ENCODE results near the gene NDUFAF4.

Gene NDUFAF4

DNA sequence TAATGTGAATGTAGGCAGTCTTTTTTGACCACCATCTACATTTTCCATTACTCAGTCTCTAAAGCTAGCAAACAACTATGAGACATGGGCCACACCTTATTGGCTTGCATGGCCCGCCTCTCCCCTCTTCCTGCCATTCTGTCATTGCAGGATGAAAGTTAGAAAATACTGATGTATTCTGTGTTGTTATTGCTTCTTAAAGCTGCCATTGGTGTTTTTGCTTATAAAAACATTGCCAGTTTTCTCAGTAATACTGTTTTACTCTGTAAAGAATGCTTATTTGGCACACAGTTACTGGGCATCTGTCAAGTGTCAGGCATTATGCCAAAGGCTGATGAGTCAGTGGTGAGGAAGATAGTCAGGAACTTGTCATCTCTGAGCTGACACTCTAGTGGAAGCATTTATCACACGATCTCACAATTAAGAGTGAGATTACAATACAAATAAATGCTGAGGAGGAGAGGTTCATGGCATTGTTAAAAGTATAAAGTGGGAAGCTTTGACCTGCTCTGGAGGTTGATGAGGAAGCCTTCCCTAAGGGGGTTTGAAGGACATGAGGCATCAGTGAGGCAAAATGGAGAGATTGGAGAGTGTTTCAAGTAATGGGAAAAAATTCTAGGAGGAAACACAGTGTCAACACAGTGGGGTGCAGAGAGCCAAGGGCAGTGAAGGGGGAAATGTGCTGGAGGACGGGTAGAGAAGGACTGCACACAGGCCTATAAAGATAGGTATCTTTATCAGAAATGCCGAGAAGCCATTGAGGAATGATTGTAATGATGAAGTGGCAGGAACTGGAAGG lies 41.5 kb upstream of the NDUFAF4 start (continued):
- TF ChIP-seq SP2 (tag by site-specific recombination; IDR thresholded peaks at IDR 0.05) (no peak), KLF16 (tag by site-specific recombination; IDR thresholded peaks at IDR 0.05) (no peak), ZNF549 (tag by site-specific recombination; IDR thresholded peaks at IDR 0.05) (no peak), ZNF791 (tag by site-specific recombination; IDR thresholded peaks at IDR 0.05) (no peak), HIC1 (tag by site-specific recombination; IDR thresholded peaks at IDR 0.05) (no peak), ZNF239 (tag by site-specific recombination; IDR thresholded peaks at IDR 0.05) (no peak), ZBTB48 (tag by site-specific recombination; IDR thresholded peaks at IDR 0.05) (no peak), HOXA7 (CRISPR knock-in tag; IDR thresholded peaks at IDR 0.05; ENCODE audit: borderline replicate concordance) (no peak), HOXD13 (CRISPR knock-in tag; IDR thresholded peaks at IDR 0.05; ENCODE audit: borderline replicate concordance) (peak; percentile 40; the same call in 1 of the 2 replicates), ZNF555 (tag by site-specific recombination; conservative IDR thresholded peaks at IDR 0.05) (no peak), SP7 (tag by site-specific recombination; IDR thresholded peaks at IDR 0.05) (peak; percentile 71), ZNF645 (tag by site-specific recombination; IDR thresholded peaks at IDR 0.05) (no peak), ZNF843 (tag by site-specific recombination; IDR thresholded peaks at IDR 0.05) (peak; percentile 63), ZNF701 (tag by site-specific recombination; IDR thresholded peaks at IDR 0.05) (no peak), ZNF621 (tag by site-specific recombination; IDR thresholded peaks at IDR 0.05) (no peak), ZNF280C (tag by site-specific recombination; IDR thresholded peaks at IDR 0.05) (no peak), BCL11A (tag by site-specific recombination; IDR thresholded peaks at IDR 0.05; ENCODE audit: low read depth) (no peak), KLF10 (tag by site-specific recombination; IDR thresholded peaks at IDR 0.05) (no peak), ZNF433 (tag by site-specific recombination; IDR thresholded peaks at IDR 0.05; ENCODE audit: low read depth) (no peak), ZNF707 (tag by site-specific recombination; IDR thresholded peaks at IDR 0.05) (no peak), ZNF112 (tag by site-specific recombination; IDR thresholded peaks at IDR 0.05) (no peak), ZNF677 (tag by site-specific recombination; IDR thresholded peaks at IDR 0.05) (no peak), FEZF1 (tag by site-specific recombination; IDR thresholded peaks at IDR 0.05) (no peak)
- TF ChIP-seq, protein P1, sequence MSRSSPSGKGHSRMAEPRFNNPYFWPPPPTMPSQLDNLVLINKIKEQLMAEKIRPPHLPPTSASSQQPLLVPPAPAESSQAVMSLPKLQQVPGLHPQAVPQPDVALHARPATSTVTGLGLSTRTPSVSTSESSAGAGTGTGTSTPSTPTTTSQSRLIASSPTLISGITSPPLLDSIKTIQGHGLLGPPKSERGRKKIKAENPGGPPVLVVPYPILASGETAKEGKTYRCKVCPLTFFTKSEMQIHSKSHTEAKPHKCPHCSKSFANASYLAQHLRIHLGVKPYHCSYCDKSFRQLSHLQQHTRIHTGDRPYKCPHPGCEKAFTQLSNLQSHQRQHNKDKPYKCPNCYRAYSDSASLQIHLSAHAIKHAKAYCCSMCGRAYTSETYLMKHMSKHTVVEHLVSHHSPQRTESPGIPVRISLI (tag by site-specific recombination; IDR thresholded peaks at IDR 0.05), result no peak
- TF ChIP-seq, protein P2, sequence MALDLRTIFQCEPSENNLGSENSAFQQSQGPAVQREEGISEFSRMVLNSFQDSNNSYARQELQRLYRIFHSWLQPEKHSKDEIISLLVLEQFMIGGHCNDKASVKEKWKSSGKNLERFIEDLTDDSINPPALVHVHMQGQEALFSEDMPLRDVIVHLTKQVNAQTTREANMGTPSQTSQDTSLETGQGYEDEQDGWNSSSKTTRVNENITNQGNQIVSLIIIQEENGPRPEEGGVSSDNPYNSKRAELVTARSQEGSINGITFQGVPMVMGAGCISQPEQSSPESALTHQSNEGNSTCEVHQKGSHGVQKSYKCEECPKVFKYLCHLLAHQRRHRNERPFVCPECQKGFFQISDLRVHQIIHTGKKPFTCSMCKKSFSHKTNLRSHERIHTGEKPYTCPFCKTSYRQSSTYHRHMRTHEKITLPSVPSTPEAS (tag by site-specific recombination; IDR thresholded peaks at IDR 0.05), result no peak
- TF ChIP-seq, protein P3, sequence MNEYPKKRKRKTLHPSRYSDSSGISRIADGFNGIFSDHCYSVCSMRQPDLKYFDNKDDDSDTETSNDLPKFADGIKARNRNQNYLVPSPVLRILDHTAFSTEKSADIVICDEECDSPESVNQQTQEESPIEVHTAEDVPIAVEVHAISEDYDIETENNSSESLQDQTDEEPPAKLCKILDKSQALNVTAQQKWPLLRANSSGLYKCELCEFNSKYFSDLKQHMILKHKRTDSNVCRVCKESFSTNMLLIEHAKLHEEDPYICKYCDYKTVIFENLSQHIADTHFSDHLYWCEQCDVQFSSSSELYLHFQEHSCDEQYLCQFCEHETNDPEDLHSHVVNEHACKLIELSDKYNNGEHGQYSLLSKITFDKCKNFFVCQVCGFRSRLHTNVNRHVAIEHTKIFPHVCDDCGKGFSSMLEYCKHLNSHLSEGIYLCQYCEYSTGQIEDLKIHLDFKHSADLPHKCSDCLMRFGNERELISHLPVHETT (tag by site-specific recombination; IDR thresholded peaks at IDR 0.05), result no peak
- TF ChIP-seq, protein P4, sequence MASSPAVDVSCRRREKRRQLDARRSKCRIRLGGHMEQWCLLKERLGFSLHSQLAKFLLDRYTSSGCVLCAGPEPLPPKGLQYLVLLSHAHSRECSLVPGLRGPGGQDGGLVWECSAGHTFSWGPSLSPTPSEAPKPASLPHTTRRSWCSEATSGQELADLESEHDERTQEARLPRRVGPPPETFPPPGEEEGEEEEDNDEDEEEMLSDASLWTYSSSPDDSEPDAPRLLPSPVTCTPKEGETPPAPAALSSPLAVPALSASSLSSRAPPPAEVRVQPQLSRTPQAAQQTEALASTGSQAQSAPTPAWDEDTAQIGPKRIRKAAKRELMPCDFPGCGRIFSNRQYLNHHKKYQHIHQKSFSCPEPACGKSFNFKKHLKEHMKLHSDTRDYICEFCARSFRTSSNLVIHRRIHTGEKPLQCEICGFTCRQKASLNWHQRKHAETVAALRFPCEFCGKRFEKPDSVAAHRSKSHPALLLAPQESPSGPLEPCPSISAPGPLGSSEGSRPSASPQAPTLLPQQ (tag by site-specific recombination; IDR thresholded peaks at IDR 0.05), result peak; percentile 28; the same call in 1 of the 2 replicates
- TF ChIP-seq, protein P5, sequence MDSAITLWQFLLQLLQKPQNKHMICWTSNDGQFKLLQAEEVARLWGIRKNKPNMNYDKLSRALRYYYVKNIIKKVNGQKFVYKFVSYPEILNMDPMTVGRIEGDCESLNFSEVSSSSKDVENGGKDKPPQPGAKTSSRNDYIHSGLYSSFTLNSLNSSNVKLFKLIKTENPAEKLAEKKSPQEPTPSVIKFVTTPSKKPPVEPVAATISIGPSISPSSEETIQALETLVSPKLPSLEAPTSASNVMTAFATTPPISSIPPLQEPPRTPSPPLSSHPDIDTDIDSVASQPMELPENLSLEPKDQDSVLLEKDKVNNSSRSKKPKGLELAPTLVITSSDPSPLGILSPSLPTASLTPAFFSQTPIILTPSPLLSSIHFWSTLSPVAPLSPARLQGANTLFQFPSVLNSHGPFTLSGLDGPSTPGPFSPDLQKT (IDR thresholded peaks at IDR 0.05; ENCODE audit: borderline replicate concordance, low read depth, low read length), result no peak
